Adrenal gland (tissue), 5 donors: ENCODE measurements around the gene THAP2.

Source experiments
- CTCF ChIP-seq, 6 experiments: fragments of 450-650 bp in 4 of 6; fragments of 200-600 bp in 2 of 6; sonication (generic) in 1 of 6; IDR thresholded peaks; 1 replicate in 5 of 6; 2 replicates in 1 of 6; pipeline versions ENCODE4 v1.5.1 to v1.8.0; 2016 to 2021; ENCODE audit warnings: antibody characterized with exemption in 6 of 6, mild to moderate bottlenecking in 2 of 6, moderate library complexity in 1 of 6
- POLR2A ChIP-seq, 2 donors: fragments of 450-650 bp; IDR thresholded peaks; one replicate each; pipeline ENCODE4 v1.6.1; 2017; ENCODE audit warnings: antibody characterized with exemption in 2 of 2, mild to moderate bottlenecking in 2 of 2, moderate library complexity in 1 of 2
- donor health status: DM: no; HTN: no; CAD: no.

- TF ChIP-seq CTCF (IDR thresholded peaks at IDR 0.05) (no peak), POLR2A (IDR thresholded peaks at IDR 0.05) (no peak)
Observed at GRCh38 chr12:71642264-71642663, 21.8 kb upstream of the THAP2 start.
